Gastrocnemius medialis (tissue), 4 donors: Measurements from ENCODE around the gene GMFB.

Source experiments
- POLR2A ChIP-seq, 2 donors: fragments of 450-650 bp; IDR thresholded peaks; one replicate each; pipeline ENCODE4 v1.6.1; 2017; ENCODE audit warnings: antibody characterized with exemption in 2 of 2, mild to moderate bottlenecking in 2 of 2, moderate library complexity in 2 of 2
- TF ChIP-seq, protein P1 (sequence below), 5 experiments: fragments of 450-650 bp in 3 of 5; fragments of 200-600 bp in 2 of 5; sonication (generic) in 2 of 5; IDR thresholded peaks in 4 of 5; conservative IDR thresholded peaks in 1 of 5; 1 replicate in 4 of 5; 2 replicates in 1 of 5; pipeline ENCODE4 v1.5.1; 2016 to 2019; ENCODE audit warnings: antibody characterized with exemption in 5 of 5, mild to moderate bottlenecking in 3 of 5, moderate library complexity in 3 of 5

DNA sequence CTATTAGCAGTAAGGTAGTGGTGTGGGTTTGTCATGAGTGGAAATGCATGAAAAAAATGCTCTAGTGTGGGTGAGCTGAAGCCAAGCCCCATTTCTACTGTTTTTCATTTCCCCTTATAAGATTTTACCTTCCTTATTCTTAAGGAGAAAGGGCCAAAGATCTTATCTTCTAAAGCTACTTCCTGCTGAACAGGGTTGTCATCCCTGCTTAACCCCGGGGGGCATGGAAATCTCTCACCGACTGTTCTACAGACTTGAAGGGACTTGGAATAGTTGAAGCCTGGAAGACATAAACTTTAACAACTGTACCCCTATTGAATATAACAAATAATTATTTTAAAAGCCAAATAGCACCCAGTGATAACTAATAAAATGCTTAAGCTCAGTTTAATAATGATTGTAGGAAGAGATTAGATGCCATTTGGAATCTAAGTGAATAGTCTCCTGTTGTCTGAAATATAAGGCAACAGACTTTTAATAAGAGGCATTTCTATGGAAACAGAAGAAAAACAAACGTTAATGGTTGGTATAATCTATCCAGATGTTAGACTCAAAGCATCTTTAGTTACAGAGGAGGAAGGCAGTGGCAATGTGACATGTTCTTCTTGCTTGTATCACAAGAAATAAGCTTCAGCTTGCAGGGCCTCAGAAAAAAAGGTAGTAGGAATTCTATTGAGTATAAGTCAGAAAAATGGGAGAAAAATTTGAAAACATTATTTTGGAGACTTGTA is 1.8 kb upstream of the GMFB start:
- TF ChIP-seq, protein P1, sequence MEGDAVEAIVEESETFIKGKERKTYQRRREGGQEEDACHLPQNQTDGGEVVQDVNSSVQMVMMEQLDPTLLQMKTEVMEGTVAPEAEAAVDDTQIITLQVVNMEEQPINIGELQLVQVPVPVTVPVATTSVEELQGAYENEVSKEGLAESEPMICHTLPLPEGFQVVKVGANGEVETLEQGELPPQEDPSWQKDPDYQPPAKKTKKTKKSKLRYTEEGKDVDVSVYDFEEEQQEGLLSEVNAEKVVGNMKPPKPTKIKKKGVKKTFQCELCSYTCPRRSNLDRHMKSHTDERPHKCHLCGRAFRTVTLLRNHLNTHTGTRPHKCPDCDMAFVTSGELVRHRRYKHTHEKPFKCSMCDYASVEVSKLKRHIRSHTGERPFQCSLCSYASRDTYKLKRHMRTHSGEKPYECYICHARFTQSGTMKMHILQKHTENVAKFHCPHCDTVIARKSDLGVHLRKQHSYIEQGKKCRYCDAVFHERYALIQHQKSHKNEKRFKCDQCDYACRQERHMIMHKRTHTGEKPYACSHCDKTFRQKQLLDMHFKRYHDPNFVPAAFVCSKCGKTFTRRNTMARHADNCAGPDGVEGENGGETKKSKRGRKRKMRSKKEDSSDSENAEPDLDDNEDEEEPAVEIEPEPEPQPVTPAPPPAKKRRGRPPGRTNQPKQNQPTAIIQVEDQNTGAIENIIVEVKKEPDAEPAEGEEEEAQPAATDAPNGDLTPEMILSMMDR (IDR thresholded peaks at IDR 0.05 in 4 of 5, conservative IDR thresholded peaks at IDR 0.05 in 1 of 5), result no peak
- no peak for TF ChIP-seq POLR2A (IDR thresholded peaks at IDR 0.05)
